NCI-H128 (cell line): ENCODE data around the gene HEXIM1.

ENCODE experiments used
- DNase-seq: peaks from one replicate; lab custom pipeline; 2025; ENCODE audit not compliant: unreplicated experiment; lab: John Stamatoyannopoulos, UW

Gene HEXIM1

DNA sequence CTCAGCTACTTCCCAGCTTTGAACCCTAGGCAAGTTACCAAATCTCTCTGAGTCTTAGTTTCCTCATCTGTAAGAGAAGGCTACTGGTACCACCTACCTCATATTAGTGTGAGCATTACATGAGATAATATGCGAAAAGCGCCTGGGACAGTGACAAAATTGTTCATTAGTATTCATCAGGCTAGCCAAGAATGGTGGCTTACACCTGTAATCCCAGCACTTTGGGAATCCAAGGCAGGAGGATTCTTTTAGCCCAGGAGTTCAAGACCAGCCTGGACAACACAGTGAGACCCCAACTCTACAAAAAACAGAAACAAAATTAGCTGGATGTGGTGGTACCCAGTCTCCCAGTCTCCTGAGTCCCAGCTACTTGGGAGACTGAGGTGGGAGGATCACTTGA lies 19.3 kb upstream of the HEXIM1 start:
- DNase-seq: no peak

DNA sequence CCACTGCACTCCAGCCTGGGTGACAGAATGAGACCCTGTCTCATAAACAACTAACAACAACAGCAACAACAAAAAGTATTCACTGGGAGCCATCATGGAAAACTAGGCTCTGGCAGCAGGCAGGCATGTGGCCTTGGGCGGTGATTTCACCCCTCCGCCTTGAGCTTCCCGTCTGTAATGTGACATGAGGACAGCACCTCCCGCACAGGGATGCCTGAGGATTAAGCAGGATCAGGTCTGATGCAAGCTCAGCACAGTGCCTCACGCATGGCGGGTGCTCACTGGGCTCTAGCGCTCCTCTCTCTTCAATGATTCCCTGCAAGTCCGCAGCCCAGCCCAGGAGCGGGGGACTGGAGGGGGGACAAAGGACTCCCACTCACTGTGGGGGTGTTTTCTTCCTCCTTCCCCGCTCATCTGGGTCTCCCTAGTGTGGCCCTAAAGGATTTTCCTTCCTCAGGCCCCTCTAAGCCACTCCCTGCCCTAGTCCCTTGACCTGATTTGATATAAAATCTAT lies 18.8 kb upstream of the HEXIM1 start:
- no peak for DNase-seq

DNA sequence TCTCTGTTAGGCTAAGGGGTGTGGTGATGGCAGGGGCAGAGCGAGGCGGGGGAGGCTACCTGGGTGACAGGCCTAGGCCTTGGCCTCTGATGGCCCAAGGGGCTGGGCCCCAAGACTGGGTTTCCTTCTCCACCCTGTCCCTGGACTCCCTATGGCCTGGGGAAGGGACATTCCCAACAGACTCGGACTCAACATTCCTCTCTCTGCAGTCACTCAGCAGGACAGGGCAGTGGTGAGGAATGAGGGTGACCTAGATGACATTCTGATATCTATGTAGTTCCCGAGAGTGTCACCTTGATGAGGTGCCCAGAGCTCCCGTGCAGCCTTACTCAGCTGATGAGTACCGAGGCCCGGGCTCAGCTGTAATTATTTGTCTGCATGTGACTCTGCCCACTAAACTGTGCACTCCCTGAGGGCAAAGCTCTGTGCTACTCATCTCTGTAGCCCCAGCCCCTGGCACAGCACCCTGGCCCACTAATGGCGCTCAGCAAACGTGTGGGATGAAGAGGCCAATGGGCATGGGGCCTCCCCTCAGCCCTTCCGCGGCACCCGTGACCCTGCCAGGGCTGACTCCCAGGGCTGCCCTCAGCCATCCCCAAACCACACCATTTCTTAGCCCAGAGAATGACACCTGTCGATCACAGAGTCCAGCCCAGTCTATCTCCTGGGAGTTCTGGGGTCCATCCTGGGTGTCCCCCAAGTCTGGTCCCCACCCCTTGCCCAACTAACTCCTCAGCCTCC lies 18.2 kb upstream of the HEXIM1 start:
- DNase-seq: no peak

DNA sequence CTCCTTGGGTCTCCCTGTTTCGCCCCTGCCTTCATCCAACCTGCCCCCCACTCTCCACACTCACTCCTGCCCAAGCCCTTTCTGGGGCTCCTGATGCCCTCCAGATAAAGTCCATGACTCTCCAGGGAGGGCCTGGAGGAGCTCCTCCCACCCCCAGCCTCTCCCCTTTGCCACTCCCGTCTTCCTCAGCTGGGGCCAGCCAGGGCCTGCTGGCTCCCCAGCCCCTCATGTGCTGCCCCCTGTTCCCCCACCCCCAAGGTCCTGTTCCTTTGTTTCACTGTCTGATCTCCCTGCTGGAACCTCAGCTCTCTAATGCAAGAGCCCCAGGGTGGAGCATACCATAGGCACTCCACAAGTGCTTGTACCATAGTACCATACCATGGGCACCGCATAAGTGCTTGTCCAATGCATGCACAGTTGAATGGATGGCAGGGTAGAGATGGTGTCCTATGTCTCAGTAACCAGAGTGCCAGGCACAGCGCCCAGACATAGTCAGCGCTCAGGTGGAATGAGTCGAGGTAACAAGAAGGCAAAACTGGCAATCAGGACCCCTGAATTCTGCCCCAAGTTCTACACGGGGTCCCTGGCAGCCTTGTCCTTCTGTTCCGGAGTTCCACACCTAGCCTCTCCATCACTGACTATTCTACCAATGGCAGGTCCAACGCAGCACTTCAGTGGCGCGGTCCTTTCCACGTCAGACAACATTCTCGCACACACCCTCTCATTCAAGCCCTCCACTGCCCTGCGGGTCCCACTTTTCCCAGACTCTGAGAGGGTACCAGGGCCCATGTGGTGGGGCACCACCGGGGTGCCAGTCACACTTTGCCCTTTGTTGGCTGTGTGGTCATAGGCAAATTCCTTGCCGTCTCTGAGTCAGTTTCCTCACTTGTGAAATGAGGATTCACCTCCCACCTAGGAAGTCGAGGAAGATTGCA lies 17.3 kb upstream of the HEXIM1 start:
- no peak for DNase-seq

DNA sequence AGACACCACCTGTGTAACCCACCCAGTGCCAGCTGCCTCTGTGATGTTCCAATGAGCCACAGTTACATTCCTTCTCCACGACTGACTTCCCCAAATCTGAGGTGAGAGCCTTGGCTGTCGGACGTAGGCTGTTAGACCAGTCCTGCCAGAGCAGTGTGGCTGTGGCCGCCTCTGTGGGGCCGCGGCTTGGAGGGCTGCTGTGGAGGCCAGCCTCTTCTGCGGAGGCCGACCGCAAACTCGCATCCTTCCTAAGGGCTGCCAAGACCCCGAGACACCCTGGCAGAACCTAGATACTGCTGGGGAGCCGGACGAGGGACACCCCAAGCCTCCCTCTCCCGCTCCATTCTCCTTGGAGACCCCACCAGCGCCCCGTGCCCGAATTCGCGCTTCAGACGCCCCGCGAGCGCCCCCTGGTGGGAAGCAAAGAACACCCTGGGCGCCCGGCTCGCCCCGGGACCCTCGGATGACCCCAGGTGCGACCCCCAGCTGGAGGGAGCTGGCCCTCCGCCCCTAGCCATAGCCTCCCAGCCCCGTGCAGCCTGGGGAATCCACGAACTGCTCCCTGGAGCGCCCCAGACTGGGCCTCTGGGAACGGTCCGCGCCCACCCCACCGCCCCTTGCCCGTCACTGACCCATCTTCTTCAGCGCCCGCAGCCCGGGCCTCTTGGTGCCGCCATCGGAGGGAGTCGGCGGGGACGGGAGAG lies 16.5 kb upstream of the HEXIM1 start:
- DNase-seq: no peak

DNA sequence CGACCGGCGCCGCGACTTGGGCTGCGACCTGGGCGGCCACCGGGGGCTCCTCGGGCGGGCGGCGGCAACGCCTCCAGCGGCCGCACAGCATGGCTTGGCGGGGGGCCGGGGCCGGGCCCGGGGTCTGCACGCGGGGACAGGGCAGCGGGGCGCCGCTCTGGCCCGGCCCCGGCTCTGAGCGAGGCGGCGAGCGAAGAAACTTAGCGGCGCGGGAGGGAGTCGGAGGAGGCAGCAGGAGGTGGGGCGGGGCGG lies 16.0 kb upstream of the HEXIM1 start, which contains the start of gene PLCD3:
Gene PLCD3 (minus strand): TSS at position 196 of the 252 bp plus-strand sequence. CDS start 105 bp downstream, at position 91.
- DNase-seq: no peak

DNA sequence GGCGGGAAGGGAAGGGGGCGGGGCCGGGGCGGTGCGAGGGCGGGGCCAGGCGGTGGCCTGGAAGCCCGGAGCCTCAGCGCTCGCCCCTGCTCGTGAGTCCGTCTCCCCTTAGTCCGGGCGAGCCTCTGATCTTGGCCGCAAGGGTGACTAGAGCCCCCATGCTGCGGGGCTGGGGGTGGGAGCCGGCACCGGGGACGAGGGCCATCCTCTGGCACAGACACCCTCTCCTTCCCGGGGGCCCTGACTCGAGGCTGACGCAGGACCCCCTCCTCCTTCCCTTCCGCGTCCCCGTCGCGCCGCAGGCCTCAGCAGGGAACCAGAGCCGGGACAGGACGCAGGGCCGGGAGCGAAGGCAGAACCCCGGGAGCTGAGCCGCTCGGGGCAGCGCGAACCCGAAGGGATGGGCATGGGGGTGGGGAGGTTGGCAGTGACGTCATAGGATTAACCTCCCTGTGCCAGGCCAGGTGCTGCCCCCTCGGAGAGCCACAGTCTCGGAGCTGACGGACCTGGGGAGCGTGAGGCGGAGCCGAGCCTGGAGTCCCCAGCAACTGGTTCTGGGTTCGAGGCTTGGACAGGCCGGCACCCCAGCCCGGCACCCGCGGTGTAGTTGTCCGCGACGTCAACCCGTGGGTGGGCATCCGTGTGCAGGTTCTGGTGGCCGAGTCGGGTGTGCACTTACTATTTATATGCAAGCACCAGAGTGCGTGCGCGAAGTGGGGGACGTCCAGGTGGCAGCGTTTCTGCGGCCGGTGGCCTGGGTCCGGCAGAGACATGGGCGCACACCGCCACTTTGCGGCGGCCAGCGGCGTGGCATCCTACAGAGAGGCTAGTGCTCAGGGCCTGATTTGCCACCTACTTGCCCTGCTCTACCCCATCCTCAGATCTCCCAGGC lies 15.5 kb upstream of the HEXIM1 start:
- DNase-seq: no peak

DNA sequence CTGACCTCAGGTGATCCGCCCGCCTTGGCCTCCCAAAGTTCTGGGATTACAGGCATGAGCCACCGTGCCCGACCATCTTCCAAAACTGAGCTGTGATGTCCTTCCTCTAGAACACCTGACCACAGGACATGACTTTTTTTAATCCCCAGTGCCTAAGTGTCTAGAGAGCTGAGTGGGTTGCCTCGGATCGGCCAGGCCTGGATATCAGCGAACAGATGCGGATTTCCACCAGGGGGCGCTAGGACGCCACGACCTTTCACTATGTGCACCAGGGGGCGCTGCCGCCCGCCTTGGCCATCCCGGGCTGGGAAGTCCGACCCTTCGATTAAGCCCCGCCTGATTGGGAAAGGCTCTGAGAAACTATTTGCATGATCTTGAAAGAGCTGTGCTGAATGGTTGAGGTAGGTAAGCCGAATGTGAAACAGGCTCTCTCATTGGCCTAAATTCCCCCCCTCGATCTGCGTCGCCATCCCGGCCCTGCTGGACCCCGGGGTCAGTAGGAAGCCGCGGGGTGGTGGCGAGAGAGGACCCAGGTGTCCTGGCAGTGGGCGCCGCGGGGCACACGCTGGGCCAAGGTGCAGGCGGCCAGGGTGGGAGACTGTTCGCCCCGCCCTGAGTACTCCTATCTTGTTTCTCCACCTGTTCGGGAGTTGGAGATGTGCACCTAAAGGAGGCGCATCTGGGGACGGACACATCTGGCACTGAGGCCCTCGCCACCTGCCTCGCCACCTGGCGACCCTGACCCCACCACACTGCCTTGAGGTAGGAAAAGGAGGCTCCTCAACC lies 12.9 kb upstream of the HEXIM1 start, which contains the start of gene ACBD4:
Gene ACBD4 (plus strand): TSS at position 496 of the 786 bp plus-strand sequence. CDS start 458 bp downstream, outside the sequence.
- DNase-seq: peak; percentile 87

DNA sequence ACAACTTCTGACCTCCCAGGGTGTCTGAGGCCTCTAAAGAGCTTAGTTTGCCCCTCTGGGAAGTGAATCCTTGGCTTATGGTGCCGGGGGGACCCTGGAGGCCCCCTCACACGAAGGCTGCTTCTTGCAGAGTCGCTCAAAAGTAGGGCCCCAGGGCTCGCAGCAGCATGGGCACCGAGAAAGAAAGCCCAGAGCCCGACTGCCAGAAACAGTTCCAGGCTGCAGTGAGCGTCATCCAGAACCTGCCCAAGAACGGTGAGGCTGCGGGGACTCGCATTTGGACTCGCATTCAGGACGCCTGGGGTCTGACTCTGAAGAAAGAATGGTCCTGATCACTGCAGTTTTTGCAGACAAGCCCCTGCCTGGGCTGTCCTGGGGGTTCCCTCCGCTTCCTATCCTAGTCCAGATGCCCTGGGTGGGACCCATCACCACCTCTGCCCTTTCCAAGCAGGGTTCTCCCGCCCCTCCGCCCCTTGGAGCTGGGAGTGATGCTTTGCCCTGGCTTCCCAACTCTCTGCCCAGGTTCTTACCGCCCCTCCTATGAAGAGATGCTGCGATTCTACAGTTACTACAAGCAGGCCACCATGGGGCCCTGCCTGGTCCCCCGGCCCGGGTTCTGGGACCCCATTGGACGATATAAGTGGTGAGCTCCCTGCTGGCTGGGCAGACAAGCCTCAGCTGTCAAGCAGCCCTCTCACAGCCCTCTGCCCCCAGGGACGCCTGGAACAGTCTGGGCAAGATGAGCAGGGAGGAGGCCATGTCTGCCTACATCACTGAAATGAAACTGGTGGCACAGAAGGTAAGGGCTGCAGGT lies 12.1 kb upstream of the HEXIM1 start:
- DNase-seq: no peak

DNA sequence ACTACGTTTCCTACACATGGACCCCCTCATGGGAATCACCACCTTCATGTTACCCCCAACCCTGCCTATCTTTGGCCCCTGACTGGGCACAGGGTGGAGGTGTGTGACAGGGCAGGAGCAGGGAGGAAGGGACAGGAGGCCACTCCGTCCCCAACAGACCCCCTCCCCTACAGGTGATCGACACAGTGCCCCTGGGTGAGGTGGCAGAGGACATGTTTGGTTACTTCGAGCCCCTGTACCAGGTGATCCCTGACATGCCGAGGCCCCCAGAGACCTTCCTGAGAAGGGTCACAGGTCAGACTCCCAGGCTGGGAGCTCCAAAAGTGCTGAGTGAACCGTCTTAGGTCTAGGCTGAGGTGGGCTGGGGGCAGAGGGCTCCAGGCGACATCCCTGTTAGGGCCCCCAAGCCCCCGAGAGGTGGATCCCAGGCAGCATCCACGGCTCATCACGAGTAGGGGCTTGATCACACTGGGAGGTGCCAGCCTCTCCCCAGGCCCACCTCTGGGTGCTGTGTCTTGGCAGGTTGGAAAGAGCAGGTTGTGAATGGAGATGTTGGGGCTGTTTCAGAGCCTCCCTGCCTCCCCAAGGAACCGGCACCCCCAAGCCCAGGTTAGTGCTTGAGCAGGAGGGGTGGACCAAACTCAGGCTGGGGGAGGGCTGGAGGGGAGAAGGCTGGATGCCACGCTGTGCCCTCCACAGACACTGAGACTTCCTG lies 11.3 kb upstream of the HEXIM1 start:
- DNase-seq: no peak

DNA sequence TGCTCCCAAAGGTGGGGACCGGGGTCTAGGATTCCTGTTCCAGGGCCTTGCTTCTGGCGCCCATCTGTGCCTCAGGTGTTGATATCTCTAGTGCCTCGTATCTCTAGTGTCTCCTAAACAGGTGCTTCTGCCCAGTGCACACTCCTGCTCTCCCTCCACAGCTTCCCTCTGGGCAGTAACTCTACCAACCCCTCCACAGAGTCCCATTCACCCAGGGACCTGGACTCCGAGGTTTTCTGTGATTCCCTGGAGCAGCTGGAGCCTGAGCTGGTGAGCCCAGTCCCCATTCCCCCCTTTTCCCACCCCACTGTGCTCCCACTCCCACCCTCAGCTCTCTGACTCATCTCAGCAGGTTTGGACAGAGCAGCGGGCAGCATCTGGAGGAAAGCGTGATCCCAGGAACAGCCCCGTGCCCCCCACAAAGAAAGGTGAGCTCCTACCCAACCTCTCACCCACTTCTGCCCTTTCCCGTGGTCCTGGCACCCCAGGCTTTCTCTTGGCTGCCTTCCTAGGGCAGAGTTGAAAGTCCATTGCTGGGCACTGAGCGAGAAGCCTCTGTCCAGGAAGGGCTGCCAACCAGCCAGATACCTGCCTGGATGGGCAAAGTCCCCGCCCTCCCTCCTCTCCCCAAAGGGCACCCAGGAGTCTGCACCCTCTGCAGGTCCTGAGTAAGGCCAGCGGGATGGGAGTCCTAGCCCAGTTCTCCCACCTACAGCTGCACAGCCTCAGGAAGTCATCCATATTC lies 10.5 kb upstream of the HEXIM1 start:
- DNase-seq: no peak

DNA sequence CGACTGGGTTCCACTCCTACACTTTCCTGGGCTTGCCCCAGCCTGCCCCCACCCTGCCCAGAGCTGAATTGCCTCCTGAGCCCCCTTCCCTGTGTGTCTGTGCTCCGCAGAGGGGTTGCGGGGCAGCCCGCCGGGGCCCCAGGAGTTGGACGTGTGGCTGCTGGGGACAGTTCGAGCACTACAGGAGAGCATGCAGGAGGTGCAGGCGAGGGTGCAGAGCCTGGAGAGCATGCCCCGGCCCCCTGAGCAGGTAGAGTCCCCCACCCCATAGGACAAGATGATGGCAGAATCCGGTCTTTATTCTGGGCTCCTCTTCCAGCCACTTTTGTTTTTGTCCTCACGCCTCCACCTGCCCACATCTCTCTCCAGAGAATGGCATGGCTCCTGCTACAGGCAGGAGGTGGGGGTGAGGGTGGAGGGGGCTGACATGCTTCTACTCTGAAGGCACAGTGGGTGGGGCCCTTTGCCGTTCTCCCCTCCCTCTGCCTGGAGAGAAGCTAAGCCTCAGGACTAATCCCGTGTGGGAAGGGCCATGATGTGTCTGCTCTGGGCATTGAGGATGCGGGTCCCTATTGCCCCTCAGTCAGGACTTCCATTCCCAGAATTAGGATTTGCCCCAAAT lies 9.3 kb upstream of the HEXIM1 start:
- DNase-seq: no peak

DNA sequence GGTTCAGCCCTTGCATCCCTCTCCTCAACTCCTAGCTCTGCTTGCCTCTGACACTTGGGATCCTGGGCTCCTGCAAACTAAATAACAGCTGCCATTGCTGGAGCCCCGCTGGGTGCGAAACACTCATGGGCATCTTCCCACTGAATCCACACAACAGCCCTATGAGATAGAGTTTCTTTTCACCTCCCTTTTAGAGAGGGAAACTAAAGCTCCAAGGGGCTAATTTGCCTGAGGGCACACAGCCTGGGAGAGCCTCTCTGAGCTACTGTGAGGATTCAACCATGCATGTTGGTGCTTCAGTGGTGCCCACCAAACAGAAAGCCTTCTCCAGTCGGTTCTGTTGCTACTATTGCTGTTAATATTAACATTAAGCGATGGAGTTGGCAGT lies 8.7 kb upstream of the HEXIM1 start:
- DNase-seq: no peak

DNA sequence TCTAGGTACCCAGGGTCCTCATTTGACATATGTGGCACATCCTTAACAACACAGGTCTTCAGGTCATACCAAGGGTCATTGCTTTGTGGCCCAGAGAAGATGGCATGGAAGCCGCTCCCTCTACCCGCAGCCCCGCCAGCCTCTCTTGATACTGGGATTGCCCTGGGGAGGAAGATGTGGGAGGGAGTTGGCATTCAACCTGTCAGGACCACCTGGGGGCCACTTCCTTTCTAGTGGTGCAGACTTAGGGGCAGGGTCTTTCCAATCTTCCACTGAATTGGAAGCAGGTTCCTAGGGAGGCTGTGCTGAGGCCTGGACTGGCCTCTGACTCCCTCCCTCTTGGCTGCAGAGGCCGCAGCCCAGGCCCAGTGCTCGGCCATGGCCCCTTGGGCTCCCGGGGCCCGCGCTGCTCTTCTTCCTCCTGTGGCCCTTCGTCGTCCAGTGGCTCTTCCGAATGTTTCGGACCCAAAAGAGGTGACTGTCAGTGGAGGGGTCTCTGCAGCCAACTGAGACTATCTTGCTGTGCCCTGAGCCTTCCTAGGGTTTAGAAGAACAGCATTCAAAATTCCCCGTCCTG lies 5.1 kb upstream of the HEXIM1 start:
- DNase-seq: no peak

DNA sequence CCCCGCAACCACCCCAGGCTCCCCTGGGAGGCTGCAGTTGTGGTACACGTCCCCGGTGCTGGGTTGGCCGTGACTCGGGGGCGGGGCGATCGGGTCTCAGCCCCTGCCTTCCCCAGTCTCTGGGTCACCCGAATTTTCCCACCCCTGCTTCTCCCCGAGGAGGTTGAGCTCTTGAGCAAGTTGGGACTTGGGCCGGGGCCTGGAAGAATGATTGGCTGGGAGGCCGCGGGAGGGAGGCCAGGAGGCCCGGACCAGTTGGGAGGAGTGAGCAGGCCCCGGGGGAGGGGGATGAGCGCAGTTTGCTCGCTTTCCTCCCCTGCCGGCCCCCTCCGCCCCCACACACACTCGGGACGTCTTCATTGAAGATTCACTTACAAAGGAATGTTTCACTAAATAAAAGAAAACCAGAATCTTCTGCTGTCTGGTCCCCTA lies 4.5 kb upstream of the HEXIM1 start:
- DNase-seq: no peak

DNA sequence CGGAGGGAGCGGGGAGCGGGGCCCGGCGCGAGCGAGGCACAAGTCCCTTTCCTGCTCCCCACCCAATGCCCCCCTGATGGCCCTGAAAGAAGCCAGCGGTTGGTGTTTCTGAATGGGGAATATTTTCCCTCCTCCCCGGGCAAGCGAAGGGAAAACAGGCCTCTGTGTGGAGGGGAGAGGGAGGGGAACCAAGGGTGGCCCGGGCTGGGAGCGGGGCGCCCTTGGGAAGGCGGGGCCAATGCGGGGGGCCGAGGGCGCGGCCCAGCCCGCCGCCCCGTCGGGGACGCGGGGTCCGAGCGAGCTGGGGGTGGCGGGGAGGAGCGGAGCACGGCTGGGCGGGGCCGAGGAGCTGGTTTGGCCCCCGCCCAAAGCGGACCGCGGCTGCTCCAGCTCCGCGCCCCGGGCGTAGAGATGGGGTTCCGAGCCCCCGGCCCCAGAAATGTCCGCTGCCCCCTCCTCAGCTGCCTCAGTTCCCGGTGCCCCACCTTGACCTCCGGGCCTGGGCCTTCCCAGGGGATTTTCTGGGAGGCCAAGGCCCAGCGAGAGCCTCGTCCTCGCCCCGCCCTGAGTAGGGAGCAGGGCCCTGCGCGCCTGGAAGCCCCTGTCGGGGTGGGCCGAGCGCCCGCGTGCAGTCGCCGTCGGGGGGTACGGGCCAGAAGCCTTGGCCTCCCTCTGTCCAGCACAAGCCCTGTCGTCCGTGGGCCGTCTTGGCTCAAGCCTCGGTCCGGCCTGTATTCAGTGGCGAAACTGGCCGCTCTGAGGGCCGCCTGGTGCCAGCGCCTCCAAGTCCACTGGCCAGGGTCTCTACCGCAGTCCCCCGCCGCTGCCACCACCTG lies 3.9 kb upstream of the HEXIM1 start:
- DNase-seq: no peak
